Breast epithelium (tissue), 3 donors: ENCODE measurements around the gene URB1.
A peak's percentile ranks its signal among the peaks of the same experiment; 100 is the strongest.

ENCODE experiments used
- POLR2A ChIP-seq: fragments of 450-650 bp; IDR thresholded peaks from one replicate; pipeline ENCODE4 v1.6.1; 2016; ENCODE audit warnings: antibody characterized with exemption, mild to moderate bottlenecking, moderate library complexity
- POLR2AphosphoS5 ChIP-seq, 3 donors: sonication (generic); formaldehyde crosslinking; IDR thresholded peaks; one replicate each; pipeline ENCODE4 v1.6.1; 2017; ENCODE audit warnings: antibody characterized with exemption in 3 of 3
- TF ChIP-seq, protein P1 (sequence below), 3 donors: fragments of 450-650 bp; IDR thresholded peaks; one replicate each; pipeline ENCODE4 v1.5.1; 2016 to 2017; ENCODE audit warnings: antibody characterized with exemption in 3 of 3, mild to moderate bottlenecking in 3 of 3, moderate library complexity in 3 of 3

DNA sequence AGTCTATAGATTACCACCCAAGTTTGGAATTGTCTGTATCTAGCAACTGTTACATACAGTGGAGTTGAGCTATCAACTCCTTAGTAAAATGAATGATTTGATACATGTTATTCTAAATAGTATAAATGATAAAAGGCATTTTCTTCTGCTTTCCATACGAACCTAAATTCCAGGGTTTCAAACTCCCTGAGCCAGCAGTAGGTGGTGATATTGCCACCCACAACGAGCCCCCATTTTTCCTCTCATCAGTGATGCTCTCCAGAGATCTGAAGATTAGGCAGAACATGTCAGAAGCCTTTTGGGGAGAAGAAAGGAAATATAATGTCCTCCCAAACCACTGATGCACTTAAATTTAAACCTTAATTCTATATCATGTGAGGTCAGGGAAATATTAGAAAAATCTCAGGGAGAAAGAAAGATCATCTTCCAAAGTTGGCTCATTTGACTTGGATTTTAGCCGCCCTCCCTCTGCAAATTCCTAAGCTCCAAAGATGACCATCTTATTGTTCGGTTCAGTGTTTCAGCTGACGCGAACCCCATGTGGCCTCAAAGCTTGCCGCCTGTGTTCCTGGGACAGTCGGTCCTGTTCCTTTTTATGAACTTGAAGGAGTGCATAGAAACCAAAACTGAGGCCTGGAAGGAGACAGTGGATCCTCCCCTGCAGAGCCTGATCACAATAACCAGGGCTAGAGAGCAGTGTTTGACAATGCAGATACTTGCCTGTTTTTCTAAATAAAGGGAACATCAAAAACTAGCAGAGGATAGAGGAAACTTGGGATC lies 22.0 kb upstream of the URB1 start:
- TF ChIP-seq, protein P1, sequence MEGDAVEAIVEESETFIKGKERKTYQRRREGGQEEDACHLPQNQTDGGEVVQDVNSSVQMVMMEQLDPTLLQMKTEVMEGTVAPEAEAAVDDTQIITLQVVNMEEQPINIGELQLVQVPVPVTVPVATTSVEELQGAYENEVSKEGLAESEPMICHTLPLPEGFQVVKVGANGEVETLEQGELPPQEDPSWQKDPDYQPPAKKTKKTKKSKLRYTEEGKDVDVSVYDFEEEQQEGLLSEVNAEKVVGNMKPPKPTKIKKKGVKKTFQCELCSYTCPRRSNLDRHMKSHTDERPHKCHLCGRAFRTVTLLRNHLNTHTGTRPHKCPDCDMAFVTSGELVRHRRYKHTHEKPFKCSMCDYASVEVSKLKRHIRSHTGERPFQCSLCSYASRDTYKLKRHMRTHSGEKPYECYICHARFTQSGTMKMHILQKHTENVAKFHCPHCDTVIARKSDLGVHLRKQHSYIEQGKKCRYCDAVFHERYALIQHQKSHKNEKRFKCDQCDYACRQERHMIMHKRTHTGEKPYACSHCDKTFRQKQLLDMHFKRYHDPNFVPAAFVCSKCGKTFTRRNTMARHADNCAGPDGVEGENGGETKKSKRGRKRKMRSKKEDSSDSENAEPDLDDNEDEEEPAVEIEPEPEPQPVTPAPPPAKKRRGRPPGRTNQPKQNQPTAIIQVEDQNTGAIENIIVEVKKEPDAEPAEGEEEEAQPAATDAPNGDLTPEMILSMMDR (IDR thresholded peaks at IDR 0.05) = peak in 1 of 3 donors; percentile 17
- TF ChIP-seq POLR2A = no peak
- no peak for TF ChIP-seq POLR2AphosphoS5 (IDR thresholded peaks at IDR 0.05)
